ENCODE measurements around the gene NAA30.
"Not testable (repeated sequence)": the region's sequence is repeated elsewhere in the genome, so short reads cannot be mapped to it uniquely, and the experiment has no call there.

The NAA30 gene

DNA sequence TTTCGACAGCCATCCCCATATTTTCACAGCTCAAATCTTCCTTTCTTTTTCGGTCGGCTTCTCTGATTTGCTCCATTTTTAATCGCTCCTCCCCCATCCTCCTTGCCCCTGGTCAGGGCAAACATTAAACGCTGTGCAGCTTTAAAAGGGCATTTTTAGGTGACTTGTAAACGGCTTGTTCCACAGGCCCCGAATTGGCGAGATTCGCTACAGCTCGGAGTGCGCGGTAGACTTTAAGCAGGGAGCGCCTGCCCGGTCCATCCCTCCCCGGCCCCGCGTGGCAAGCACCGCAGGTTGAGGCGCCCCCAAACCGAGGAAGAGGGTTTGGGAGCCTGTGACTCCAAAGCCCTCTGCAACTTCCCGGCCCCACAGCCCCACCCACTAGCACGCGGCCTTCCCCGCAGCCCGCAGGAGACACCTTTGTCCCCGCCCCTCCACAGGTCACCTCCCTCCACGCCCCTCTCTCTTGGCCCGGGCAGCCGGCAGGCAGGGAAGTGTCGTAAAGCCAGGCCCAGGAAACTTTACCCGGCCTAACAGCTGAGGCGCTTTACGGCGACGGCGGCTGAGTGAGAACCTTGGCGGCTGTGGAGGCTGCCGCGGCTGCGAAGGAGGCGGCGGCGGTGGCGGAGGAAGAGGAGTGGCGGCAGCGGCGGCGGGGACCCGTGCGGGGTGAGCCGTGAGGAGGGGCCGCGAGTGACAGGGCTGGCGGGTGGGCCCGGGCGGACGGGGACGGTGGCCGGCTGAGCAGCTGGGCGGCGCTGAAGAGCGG lies at the start of gene NAA30:
Gene NAA30, plus strand, starts transcription at position 550 of the 769 bp plus-strand sequence. CDS start 372 bp downstream, outside the sequence.
- DNase-seq (ENCODE audit: low spot score), result peak; percentile 84

DNA sequence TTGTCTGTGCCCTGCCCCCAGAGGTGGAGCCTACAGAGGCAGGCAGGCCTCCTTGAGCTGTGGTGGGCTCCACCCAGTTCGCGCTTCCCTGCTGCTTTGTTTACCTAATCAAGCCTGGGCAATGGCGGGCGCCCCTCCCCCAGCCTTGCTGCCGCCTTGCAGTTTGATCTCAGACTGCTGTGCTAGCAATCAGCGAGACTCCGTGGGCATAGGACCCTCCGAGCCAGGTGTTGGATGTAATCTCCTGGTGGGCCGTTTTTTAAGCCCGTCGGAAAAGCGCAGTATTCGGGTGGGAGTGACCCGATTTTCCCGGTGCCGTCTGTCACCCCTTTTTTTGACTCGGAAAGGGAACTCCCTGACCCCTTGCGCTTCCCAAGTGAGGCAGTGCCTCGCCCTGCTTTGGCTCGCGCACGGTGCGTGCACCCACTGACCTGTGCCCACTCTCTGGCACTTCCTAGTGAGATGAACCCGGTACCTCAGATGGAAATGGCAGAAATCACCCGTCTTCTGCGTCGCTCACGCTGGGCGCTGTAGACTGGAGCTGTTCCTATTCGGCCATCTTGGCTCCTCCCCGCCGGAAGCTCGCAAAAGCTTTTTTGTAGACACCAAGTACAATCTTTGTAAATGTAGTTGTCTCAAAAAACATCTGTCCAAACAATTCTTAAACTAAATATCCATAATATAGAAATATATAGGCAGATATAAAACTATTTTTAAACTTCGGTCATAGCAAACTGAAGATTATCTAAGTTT lies 46.7 kb upstream of the NAA30 start:
- not testable (repeated sequence) for DNase-seq (ENCODE audit: low spot score)

DNA sequence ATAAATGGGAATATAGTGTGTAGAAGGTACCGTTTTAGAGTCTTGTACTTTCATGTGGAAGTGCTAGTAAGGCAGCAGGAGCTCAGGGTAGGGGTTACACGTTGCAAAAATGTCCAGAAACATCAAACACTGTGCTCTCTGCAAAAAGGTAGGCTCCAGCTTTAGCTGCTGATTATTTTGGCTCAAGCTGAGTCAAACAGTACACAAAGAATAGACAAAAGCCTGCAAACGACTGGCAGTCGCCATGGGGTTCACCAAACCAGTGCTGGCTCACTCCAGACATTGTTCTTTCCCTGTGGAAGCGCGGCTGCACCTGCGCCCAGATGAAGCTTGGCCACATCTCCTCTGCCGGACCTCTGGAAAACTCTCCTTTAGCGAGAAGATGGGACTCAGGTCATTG lies 45.3 kb upstream of the NAA30 start:
- DNase-seq (ENCODE audit: low spot score), result no peak

DNA sequence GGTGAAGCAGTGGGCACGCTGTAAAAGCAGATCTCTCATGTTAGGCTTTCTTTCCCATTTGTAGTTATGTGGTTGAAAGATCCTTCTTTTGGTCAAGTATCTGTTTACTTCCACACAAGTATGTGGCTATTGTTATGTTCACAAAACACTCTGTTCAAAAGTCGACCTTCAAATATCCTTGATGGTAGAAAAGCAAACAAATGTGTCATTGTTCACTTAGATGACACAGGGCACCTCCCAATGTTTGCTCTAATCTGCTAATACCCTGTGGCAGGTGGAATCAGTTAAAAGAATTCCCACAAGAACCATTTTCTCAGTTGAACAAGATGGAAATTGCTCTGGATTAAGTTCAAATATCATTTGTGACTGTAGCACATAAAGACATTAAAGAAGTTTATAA lies 43.6 kb upstream of the NAA30 start:
- no peak for DNase-seq (ENCODE audit: low spot score)

DNA sequence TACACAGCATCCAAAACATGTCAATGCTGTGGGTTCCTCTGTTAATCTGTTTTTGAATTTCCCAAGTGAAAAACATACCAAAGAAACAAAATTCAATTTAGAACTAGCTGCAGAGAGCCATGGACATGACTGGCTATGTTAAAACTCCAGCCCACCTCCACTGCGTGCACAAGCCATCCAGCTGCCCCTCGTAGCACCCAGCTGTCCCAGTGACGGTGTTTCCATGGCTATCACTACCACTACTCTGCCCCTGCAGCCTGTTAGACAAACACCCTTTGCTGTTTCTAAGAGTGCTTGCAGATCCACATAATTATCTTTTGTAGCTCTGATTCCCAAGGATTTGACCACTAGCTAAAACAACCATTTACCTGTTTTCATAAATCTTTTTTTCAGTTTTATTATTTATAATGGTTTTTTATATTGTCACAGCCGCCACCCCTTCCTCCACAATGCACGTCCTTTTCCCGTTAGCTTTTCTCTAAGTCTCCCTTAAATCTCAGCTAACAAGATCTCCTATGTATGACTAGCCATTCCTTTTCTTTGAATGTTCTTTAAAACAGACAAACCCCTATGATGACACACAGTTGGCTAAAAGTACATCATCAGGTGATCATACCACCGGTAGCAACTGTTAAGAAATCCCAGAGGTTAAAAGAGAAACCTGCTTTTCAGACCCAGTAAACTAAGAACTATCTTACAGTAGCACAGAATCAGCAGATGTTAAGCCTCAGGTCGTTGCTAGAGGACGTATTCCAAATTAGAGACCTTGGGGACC lies 37.8 kb upstream of the NAA30 start:
- no peak for DNase-seq (ENCODE audit: low spot score)

DNA sequence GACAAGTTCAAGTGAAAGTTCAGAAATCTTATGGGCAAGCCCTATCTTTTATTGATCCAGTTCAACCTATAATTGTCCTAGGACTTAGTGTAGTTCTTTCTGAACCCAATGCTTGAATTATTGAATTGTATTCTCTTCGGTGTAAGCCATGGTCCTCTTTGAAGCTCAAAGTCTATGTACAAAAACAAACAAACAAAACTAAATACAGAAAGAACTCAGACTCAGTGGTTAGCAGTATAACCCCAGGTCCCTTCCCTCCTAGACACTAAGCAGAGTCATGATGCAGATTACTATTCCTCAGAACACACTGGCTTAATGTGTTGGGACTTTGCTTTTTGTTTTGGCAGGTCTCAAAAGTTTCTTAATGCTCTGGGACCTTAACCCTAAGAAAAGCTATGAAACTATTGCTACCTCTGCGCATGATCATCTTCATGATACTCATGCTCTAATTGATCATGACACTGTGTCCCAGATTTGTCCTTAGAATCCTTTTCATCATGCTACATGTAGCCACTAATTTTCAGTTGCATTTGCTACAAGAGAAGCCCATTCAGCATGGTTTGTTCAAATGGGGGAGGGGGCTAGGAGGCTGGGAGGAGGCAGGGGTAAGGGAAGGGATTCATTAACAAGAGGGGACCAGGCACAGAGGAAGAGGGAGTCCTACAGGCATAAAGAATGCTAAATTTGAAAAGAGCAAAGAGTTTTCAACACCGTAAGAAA lies 35.1 kb upstream of the NAA30 start:
- no peak for DNase-seq (ENCODE audit: low spot score)

DNA sequence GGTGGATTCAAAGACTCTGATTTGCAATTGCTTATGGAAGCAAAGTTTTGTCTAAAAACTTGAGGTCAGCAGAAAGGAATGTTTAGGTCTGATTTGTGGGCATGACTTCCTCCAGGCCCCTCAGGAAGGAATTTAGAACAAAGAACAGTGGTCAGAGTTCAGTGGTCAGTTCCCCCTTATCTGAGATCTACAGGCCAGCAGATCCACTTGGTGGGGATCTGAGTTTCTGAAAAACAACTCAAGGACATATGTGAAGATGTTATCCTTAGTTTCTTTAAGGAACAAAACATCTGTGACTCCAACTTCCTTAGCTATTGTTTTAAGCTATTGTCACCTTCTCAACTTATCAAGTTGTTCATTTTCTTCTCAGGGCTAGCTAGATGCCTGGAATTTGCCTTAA lies 28.0 kb upstream of the NAA30 start:
- DNase-seq (ENCODE audit: low spot score), result peak; percentile 73

DNA sequence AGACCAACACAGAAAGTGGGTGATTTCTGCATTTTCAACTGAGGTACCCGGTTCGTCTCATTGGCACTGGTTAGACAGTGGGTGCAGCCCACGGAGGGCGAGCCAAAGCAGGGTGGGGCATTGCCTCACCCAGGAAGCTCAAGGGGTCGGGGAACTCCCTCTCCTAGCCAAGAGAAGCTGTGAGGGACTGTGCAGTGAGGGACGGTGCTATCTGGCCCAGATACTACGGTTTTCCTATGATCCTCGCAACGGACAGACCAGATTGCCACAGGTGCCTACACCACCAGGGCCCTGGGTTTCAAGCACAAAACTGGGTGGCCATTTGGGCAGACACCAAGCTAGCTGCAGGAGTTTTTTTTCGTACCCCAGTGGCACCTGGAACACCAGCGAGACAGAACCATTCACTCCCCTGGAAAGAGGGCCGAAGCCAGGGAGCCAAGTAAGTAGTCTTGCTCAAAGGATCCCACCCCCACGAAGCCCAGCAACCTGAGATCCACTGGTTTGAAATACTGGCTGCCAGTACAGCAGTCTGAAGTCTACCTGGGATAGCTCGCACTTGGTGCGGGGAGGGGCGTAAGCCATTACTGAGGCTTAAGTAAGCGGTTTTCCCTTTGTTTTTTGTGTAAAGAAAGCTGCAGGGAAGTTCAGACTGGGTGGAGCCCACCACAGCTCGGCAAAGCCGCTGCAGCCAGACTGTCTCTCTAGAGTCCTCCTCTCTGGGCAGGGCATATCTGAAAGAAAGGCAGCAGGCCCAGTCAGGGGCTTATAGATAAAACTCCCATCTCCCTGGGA lies 25.5 kb upstream of the NAA30 start:
- no peak for DNase-seq (ENCODE audit: low spot score)

DNA sequence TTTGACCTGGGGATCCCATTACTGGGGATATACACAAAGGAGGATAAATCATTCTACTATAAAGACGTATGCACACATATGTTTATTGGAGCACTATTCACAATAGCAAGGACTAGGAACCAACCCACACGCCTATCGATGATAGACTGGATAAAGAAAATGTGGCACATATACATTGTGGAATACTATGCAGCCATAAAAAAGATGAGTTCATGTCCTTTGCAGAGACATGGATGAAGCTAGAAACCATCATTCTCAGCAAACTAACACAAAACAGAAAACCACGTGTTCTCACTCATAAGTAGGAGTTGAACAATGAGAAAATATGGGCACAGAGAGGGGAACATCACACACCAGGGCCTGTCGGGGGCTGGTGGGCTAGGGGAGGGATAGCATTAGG lies 20.2 kb upstream of the NAA30 start:
- not testable (repeated sequence) for DNase-seq (ENCODE audit: low spot score)

DNA sequence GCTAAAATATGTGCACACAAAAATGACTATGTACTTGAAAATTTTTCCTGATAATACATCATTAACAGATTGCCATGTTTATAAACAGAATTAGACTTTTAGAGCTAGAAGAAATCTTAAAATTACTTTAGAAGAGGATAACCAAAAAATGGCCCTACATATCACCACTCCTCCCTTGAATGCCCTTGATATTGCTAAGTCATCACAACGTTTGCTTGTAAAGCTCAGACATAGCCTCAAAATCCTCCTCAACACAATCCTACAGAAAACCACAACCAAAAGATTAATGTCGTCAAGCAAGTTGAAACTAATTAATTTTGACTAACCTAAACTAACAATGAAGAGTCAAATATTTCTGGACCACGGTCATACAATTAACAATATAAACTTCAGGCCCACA lies 19.4 kb upstream of the NAA30 start:
- no peak for DNase-seq (ENCODE audit: low spot score)

DNA sequence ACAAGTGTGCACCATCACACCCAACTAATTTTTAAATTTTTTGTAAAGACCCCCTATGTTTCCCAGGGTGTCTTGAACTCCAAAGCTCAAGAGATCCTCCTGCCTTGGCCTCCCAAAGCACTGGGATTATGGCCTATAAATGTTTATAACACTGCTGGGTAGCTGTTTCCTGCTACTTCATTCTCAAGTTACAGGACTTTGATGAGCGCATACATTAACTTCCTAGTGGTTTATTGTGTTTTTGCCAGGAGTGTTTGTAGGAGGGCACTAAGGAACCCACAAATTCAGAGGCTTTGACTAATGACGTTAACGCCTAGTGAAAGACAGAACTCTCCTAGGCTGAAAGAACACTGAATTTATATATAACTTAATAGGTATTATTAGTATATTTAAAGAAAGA lies 15.2 kb upstream of the NAA30 start:
- no peak for DNase-seq (ENCODE audit: low spot score)

DNA sequence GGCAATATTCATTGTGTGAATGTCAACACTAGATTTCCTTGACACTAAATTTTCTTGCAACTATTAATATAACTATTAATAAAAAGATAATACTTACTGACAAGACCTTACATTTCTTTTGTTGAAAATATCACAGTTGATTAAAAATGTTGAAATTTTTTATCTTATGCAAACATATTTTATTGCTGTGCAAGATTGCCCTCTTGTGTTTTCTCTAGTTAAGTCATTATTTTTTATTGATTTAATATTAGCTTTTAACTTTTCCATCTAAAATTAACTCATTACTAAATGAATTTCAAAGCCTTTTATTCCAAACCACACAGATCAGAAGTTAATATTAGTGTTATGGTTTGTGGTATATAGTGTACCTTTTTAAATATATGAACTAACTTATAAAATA lies 11.7 kb upstream of the NAA30 start:
- peak; percentile 33 for DNase-seq (ENCODE audit: low spot score)

DNA sequence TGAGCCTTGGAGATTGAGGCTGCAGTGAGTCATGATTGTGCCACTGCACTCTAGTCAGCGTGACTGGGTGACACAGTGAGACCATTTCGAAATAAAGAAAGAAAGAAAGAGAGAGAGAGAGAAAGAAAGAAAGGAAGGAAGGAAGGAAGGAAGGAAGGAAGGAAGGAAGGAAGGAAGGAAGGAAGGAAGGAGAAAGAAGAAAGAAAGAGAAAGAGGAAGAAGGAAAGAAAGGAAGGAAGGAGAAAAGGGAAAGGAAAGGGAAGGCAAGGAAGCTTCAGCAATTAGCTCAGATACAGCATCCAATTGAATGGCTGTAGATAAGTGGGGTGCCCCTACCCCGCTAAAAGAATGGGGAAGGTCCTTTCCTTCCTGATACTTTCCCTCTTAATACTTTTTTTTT lies 9.5 kb upstream of the NAA30 start:
- no peak for DNase-seq (ENCODE audit: low spot score)

DNA sequence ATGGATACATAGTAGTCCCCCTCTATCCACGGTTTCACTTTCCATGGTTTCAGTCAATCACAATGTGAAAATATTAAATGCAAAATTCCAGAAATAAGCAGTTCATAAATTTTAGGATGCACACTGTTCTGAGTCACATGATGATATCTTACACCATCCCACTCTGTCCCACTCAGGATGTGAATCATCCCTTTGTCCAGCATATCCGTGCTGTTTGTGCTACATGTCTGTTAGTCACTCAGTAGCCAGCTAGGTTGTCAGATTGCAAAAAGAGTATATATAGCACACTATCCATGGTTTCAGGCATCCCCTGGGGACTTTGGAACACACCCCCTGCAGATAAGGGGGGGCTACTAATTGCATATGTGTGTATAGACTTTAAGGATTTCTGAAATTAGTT lies 8.1 kb upstream of the NAA30 start:
- DNase-seq (ENCODE audit: low spot score), result peak; percentile 99

DNA sequence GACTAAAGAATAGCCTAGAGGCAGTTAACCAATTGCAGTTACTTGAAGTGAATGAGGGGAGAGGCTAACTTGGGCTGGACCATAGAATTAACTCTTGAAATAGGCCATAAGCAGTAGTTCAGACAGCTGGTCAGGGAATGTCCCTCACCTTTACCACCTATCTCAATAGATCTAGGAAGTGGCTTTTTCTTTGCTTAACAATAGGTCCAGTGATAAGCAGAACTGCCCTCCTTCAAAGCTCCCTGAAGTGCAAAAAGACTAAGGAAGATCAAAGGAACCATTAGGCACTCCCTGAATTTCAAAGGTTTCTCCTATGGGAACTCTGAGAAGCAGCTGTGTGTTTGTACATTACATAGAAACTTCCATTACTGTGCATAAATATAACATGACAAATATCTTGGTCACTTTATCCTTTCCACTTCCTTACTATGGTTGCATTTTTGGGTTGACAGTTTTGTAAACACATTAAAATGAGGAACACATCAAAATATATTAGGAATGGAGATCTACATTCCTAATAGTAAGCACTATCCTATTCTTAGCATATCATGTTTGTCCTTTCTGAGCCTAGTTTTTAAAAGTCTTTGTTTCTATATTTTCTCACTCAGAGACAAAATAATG lies 7.2 kb upstream of the NAA30 start:
- DNase-seq (ENCODE audit: low spot score), result peak; percentile 26

DNA sequence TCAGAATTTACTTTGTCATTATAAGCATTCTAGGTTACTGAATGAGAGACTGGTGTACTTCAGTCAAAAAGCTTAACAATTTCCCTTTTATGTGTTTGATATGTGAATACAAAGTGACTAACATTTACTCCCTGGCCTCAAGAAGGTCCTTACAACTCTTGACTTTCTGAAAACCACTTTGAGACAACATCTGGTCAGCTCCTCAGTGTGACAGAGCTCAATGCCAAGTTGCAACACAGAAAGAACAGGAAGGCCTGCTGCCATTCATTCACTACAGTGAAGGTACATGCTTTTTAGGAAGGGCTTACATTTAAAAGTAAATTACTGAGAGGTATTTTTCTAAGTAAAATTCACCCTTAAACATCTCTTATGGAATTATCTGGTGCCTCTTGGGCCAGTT lies 2.3 kb upstream of the NAA30 start:
- DNase-seq (ENCODE audit: low spot score), result no peak

DNA sequence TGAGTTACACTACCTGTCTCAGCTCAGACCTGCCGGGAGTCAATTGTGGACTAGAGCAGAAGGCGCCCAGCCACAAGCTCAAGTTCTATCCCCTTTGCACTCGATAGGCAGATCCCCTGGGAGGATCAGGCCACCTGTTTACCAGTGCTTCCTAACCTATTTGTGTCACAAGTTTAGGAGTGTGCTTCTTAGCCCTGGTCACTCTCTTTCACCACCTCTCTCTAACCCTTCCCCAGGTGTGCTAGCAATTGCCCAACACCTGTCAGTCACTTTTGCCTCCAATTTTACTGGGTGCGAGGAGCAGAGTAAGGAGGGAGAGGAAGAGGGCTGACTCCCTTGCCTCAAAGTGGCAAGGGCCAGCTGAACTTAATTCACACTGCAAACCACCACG lies 745 bp upstream of the NAA30 start:
- DNase-seq (ENCODE audit: low spot score), result no peak

DNA sequence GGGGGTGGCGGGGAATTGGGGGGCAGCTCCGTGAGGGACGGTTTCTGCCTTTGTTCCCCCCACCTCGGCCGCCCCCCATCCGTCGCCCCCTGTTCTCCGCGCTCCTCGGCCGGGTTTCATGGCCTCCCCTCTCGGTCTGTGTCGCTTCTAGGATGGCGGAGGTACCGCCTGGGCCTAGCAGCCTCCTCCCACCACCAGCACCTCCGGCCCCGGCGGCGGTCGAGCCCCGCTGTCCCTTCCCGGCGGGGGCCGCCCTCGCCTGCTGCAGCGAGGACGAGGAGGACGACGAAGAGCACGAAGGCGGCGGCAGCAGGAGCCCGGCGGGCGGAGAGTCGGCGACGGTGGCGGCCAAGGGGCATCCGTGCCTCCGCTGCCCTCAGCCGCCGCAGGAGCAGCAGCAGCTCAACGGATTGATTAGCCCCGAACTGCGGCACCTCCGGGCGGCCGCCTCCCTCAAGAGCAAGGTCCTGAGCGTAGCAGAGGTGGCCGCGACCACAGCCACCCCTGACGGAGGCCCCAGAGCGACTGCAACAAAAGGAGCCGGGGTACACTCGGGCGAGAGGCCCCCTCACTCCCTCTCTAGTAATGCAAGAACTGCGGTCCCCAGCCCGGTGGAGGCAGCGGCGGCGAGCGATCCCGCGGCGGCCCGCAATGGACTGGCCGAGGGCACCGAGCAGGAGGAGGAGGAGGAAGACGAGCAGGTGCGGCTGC lies 575 bp downstream of the NAA30 start:
- DNase-seq (ENCODE audit: low spot score), result no peak

DNA sequence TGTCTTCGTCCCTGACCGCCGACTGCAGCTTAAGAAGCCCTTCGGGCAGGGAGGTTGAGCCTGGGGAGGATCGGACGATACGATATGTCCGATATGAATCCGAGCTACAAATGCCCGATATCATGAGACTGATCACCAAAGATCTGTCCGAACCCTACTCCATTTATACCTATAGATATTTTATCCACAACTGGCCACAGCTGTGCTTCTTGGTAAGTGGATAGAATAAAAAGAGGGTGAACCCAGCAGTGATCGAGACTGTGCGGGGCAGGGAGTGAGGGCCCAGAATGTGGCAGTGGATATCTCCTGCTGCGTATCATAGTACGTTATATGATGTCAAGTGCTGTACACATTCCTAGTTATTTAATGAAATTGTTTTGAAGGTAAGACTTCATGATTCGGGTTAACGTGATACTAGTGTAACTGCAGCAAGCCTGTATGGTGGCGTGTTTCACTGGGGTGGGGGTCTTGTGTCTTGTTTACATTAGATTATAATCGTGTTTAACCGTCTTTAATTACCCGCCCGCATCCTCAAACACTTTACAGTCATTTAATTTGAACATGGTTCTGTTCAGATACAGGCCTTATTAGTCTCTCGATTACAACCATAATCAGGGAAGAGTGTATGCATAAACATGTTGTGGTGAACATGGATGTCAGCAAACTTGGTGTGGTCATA lies 1.3 kb downstream of the NAA30 start:
- no peak for DNase-seq (ENCODE audit: low spot score)

DNA sequence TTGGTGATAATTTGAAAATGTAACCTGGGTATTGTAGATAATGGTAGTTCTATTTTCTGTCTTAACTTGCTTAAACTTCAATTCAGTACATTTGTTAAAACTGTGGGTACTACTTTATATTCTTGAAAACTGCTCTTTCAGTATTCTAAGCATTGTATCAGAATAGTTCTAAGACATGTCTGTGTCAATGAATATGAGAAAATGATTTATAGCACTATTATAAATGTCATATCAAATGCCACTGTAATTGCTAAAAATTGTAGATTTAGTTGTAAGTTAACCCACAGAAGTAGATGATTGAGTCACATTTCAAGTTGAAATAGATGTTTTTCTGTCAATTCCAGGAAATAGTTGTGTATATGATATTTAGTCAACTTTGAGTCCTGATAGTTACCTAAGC lies 2.4 kb downstream of the NAA30 start:
- no peak for DNase-seq (ENCODE audit: low spot score)

Measured in kidney capillary endothelial cell (primary cell).